WTC11 (cell line): ENCODE data around the gene KCTD11. TPM values are rescaled to one million over a fixed set of nuclear protein-coding genes. Genes with fewer than 3 reads are reported as not detected.

ENCODE experiments used
- ATAC-seq: fragments of 200-7000 bp; cut with Tn5 transposase; 2 replicates; pipeline ENCODE4 v1.10.0; 2021; ENCODE audit warnings: mild to moderate bottlenecking, moderate library complexity
- CTCF ChIA-PET: fragments of 300-600 bp; sonication (Branson Sonifier 250); formaldehyde crosslinking; loops from one replicate; lab custom pipeline; 2021; ENCODE audit warnings: antibody characterized with exemption; lab: Charles Lee
- POLR2A ChIA-PET: fragments of 350-600 bp; sonication (Branson Sonifier 250); formaldehyde crosslinking; loops from one replicate; lab custom pipeline; 2021; ENCODE audit warnings: antibody characterized with exemption; lab: Charles Lee
- DNase-seq: peaks from one replicate; pipeline ENCODE4 v3.0.0; 2021; ENCODE audit warnings: low spot score
- H3K27ac Mint-ChIP-seq: 2 replicates; pipeline ENCODE4 v1.8.0; 2021; ENCODE audit warnings: mixed read lengths
- H3K27me3 Mint-ChIP-seq: 2 replicates; pipeline ENCODE4 v1.8.0; 2021; ENCODE audit warnings: low read depth, mild to moderate bottlenecking, moderate library complexity, mixed read lengths
- H3K36me3 Mint-ChIP-seq: 2 replicates; pipeline ENCODE4 v1.8.0; 2021; ENCODE audit warnings: mixed read lengths
- H3K4me1 Mint-ChIP-seq: 2 replicates; pipeline ENCODE4 v1.8.0; 2022; ENCODE audit warnings: mixed read lengths
- H3K4me3 Mint-ChIP-seq: 2 replicates; pipeline ENCODE4 v1.8.0; 2021; ENCODE audit warnings: mild to moderate bottlenecking, moderate library complexity, mixed read lengths
- H3K9me3 Mint-ChIP-seq: 2 replicates; pipeline ENCODE4 v1.8.0; 2021; ENCODE audit warnings: mixed read lengths
- AFF4 ChIP-seq: sonication (generic); formaldehyde crosslinking; IDR thresholded peaks from 2 replicates; pipeline ENCODE4 v1.8.1; 2023; ENCODE audit warnings: mild to moderate bottlenecking, missing genetic modification reagents, borderline replicate concordance
- ATF1 ChIP-seq: sonication (generic); formaldehyde crosslinking; IDR thresholded peaks from 2 replicates; pipeline ENCODE4 v1.8.1; 2023; ENCODE audit warnings: mild to moderate bottlenecking, moderate library complexity, missing genetic modification reagents
- ESRRA ChIP-seq: sonication (generic); formaldehyde crosslinking; IDR thresholded peaks from 2 replicates; pipeline ENCODE4 v1.8.1; 2022; ENCODE audit warnings: mild to moderate bottlenecking, missing genetic modification reagents, borderline replicate concordance
- GABPB1 ChIP-seq: sonication (generic); formaldehyde crosslinking; IDR thresholded peaks from 2 replicates; pipeline ENCODE4 v1.8.1; 2023; ENCODE audit warnings: mild to moderate bottlenecking, missing genetic modification reagents
- MXD4 ChIP-seq: fragments of 250-450 bp; sonication (Bioruptor Pico); IDR thresholded peaks from 2 replicates; pipeline ENCODE4 v1.8.0; 2021; ENCODE audit warnings: mild to moderate bottlenecking, moderate library complexity, borderline replicate concordance
- NFE2L1 ChIP-seq: sonication (generic); formaldehyde crosslinking; IDR thresholded peaks from 2 replicates; pipeline ENCODE4 v1.8.1; 2023; ENCODE audit warnings: missing genetic modification reagents
- SOX15 ChIP-seq: fragments of 250-450 bp; sonication (Bioruptor Pico); IDR thresholded peaks from 2 replicates; pipeline ENCODE4 v1.9.0; 2021; ENCODE audit warnings: mild to moderate bottlenecking
- ZNF425 ChIP-seq: fragments of 250-450 bp; sonication (Bioruptor Pico); conservative IDR thresholded peaks from 2 replicates; pipeline ENCODE4 v1.9.0; 2021; ENCODE audit warnings: mild to moderate bottlenecking
- ZNF532 ChIP-seq: fragments of 250-450 bp; sonication (Bioruptor Pico); IDR thresholded peaks from 2 replicates; pipeline ENCODE4 v1.9.0; 2021; ENCODE audit warnings: mild to moderate bottlenecking, borderline replicate concordance
- total RNA-seq: library from RNA; stranded (reverse); gene quantifications from 3 replicates; pipeline ENCODE4 v1.2.3, GENCODE V29; 2021
- TF ChIP-seq, protein P1 (sequence below): sonication (generic); formaldehyde crosslinking; IDR thresholded peaks from 2 replicates; pipeline ENCODE4 v1.8.0; 2022; ENCODE audit warnings: mild to moderate bottlenecking, missing genetic modification reagents
- TF ChIP-seq, protein P2 (sequence below): sonication (generic); formaldehyde crosslinking; IDR thresholded peaks from 2 replicates; pipeline ENCODE4 v1.8.1; 2022; ENCODE audit warnings: low read depth, mild to moderate bottlenecking, moderate library complexity, missing genetic modification reagents, borderline replicate concordance

The KCTD11 gene
- total RNA-seq, 1 experiment from 2014 or later: 8.1 TPM

- TF ChIP-seq, protein P1, sequence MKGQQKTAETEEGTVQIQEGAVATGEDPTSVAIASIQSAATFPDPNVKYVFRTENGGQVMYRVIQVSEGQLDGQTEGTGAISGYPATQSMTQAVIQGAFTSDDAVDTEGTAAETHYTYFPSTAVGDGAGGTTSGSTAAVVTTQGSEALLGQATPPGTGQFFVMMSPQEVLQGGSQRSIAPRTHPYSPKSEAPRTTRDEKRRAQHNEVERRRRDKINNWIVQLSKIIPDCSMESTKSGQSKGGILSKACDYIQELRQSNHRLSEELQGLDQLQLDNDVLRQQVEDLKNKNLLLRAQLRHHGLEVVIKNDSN (CRISPR knock-in tag): no peak
- no peak for TF ChIP-seq GABPB1 (CRISPR knock-in tag)
Measured at GRCh38 chr17:7352910-7353635, 1.1 kb downstream of the KCTD11 start (continued).

DNA sequence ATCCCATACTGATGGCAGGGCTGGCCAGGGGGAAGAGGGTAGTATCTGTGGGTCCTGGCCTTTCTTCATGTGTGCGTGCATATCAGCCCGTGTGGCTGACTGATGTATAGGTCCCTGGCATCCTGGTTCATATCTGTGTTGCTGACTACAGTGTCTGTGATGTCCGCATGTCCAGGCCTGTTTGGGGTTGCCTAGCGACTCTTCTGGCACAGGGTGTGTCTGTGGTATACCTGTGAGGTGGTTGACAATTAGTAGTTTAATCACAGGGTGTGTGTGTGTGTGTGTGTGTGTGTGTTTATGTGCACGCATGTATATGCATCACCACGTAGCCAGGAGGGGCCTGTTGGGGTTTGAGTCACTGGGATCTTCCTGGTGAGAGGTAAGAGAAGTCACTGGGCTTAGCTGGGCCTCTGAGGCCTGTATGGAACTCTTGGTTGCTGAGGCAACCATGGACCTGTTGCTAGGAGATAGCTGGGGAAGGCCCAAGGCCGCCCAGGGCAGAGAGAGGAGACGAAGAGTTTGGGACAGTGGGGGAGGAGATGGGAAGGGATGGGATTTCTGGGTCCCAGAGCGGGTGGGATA lies 2.4 kb downstream of the KCTD11 start:
- peaks cover 12% of the 10 kb centered on the region for H3K27me3 Mint-ChIP-seq
- no peak overlapping the region for H3K4me3 Mint-ChIP-seq
- no peak for TF ChIP-seq ZNF425 (CRISPR knock-in tag)
- no peak for TF ChIP-seq AFF4 (CRISPR knock-in tag)
- TF ChIP-seq SOX15 (CRISPR knock-in tag): no peak
- TF ChIP-seq, protein P2, sequence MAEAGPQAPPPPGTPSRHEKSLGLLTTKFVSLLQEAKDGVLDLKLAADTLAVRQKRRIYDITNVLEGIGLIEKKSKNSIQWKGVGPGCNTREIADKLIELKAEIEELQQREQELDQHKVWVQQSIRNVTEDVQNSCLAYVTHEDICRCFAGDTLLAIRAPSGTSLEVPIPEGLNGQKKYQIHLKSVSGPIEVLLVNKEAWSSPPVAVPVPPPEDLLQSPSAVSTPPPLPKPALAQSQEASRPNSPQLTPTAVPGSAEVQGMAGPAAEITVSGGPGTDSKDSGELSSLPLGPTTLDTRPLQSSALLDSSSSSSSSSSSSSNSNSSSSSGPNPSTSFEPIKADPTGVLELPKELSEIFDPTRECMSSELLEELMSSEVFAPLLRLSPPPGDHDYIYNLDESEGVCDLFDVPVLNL (CRISPR knock-in tag): no peak
- no peak for TF ChIP-seq ATF1 (CRISPR knock-in tag)
- no peak for TF ChIP-seq ZNF532 (CRISPR knock-in tag)
- no peak for TF ChIP-seq ESRRA (CRISPR knock-in tag)
- TF ChIP-seq NFE2L1: no peak
- TF ChIP-seq MXD4 (CRISPR knock-in tag): no peak
- CTCF ChIA-PET: interaction anchor here (0.8 to 6.6 kb wide), 10 partner anchors 18 to 206 kb away, joined by 3 to 69 read pairs (median 7); partner anchors contain the start of genes ACAP1, NEURL4, SLC2A4 and TMEM102
- POLR2A ChIA-PET: interaction anchor here (0.5 to 1.0 kb wide), 4 partner anchors 14 to 1923 kb away, joined by 3 to 8 read pairs (median 4); partner anchors contain the start of gene TMEM256
- no peak for DNase-seq
- no peak for ATAC-seq
- no peaks in the 10 kb centered on the region for H3K36me3 Mint-ChIP-seq
- H3K9me3 Mint-ChIP-seq: no peaks in the 10 kb centered on the region
- peaks cover 29% of the 10 kb centered on the region for H3K4me1 Mint-ChIP-seq
- H3K27ac Mint-ChIP-seq: peak overlapping the region; percentile 69; the same call in 1 of the 2 replicates
